GM19467 (cell line): ENCODE measurements around the gene C2CD2.

ENCODE experiments used
- ATAC-seq: cut with Tn5 transposase; IDR thresholded peaks from one replicate; pipeline ENCODE4 v1.9.1; 2021; ENCODE audit warnings: mild to moderate bottlenecking, moderate library complexity; ENCODE audit not compliant: unreplicated experiment

C2CD2 gene

DNA sequence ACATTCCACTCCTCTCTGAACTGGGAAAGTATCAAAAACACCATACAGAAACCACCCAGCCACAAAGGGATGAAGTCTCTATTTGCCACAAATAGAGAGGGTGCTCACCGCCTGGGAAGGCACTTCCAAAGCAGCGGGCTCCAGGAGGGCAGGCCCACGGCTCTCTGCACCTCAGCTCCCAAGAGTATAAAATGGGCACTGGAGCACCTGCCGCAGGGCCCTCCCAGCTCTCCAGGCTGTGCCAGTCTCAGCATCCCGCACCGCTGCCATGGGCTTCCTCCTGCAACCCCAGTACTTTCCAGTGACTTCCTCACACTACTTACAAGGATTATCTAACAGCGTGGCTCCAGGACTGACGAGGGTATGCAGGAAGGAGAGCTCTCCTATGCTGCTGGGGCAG, 14.4 kb downstream of the C2CD2 start:
- ATAC-seq: no peak

GRCh38 chr21:41933313-41934079, 20.3 kb downstream of the C2CD2 start:
- ATAC-seq: no peak

- ATAC-seq: no peak
These were observed 21.1 kb downstream of the C2CD2 start for GRCh38 chr21:41932576-41933312.

DNA sequence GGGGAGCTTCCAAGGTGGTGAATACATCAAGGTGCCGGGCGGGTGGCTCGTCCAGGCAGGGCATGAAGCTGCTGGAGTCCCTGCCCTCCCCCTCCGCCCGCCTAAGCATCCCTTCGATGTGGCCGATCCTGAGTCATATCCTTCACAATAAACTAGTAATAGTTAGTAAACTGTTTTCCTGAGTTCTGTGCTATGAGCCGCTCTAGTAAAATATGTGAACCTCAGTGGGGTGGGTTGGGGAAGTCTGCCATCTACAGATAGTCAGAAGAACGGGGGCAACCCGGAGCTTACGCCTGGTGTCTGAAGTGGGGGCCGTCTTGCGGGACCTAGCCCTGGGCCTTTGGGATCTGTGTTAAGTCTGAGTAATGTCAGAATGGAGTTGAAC, 21.6 kb downstream of the C2CD2 start:
- ATAC-seq: no peak

GRCh38 chr21:41931041-41931451, 22.8 kb downstream of the C2CD2 start:
- no peak for ATAC-seq

DNA sequence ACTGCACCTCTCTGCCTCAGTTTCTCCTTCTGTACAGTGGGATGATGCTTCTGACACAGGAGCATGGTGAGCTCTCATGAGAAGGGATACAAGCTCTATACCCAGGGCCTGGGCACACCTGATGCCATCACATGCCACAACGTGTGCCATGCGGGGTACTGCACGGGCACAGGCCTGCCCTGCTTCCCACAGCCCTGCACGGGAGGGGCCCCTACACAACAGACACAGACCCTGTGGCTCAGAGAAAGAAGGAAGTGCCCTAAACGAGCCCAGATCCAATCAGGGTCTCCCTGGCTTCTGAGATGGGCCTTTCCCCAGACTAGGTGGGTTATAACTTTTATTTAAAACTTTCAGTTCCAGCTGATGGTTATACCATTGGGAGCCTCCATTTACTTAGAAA, 24.6 kb downstream of the C2CD2 start:
- ATAC-seq: no peak

GRCh38 chr21:41928621-41929220, 25.1 kb downstream of the C2CD2 start:
- peak; percentile 41 for ATAC-seq

GRCh38 chr21:41927727-41928409, 25.9 kb downstream of the C2CD2 start:
- no peak for ATAC-seq

- ATAC-seq: no peak
These were observed 27.0 kb downstream of the C2CD2 start for GRCh38 chr21:41926807-41927171.

DNA sequence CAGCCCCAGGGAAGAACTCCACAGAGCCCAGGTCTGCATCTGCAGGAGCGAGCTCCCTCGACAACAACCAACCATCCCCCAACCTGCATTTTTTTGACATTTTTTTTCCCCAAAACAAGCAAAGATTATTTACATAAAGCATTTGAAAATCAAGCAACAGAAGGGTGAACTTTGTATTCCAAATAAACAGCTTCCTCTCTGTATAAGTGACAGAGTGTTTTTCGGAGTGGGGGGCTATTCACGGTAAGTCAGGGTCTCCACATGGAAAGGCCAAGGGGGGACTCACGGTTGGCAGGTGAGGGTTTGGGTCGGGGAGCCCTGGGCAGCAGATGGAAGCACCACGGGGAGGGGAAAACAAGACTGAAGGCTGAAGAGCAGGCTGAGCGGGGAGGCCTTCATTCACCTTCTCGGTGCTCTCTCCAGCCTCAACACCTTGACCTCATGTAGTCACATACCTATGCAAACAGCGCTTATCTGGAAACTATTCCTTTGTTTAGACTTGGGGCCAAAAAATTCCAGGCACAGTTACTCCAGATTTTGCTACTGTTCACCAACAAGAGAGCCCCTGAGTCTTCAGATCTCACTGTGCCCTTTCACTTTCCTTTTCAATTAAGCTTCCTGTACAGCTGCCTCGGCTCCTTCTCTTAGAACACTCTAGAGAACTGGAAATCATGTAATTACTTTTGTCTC, 27.6 kb downstream of the C2CD2 start:
- ATAC-seq: no peak

- ATAC-seq: no peak
These were observed 28.1 kb downstream of the C2CD2 start for GRCh38 chr21:41925767-41926116.

- no peak for ATAC-seq
These were observed 29.5 kb downstream of the C2CD2 start for GRCh38 chr21:41924368-41924754.

- ATAC-seq: no peak
These were observed 30.0 kb downstream of the C2CD2 start for GRCh38 chr21:41923631-41924367.

GRCh38 chr21:41923186-41923585, 30.6 kb downstream of the C2CD2 start:
- ATAC-seq: no peak

DNA sequence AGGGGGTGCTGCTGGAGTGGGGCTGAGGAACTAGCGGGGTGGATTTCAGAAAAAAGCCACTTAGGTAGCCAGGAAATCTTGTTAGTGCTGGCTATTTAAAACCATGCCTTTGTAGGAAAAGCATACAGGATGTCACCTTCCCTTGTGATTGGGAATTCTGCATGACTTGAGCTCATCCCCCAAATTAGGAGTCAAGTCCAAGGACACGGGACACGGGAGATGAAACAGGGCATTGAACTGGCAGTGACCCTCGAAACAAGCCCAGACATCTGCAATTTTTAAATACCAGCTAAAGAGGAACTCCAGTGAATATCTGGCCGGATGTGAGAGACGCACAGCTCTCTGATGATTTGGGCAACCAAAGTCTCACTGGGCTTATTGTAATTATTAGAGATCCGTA, 32.8 kb downstream of the C2CD2 start:
- ATAC-seq: no peak

- no peak for ATAC-seq
These were observed 33.3 kb downstream of the C2CD2 start for GRCh38 chr21:41920476-41920875.

DNA sequence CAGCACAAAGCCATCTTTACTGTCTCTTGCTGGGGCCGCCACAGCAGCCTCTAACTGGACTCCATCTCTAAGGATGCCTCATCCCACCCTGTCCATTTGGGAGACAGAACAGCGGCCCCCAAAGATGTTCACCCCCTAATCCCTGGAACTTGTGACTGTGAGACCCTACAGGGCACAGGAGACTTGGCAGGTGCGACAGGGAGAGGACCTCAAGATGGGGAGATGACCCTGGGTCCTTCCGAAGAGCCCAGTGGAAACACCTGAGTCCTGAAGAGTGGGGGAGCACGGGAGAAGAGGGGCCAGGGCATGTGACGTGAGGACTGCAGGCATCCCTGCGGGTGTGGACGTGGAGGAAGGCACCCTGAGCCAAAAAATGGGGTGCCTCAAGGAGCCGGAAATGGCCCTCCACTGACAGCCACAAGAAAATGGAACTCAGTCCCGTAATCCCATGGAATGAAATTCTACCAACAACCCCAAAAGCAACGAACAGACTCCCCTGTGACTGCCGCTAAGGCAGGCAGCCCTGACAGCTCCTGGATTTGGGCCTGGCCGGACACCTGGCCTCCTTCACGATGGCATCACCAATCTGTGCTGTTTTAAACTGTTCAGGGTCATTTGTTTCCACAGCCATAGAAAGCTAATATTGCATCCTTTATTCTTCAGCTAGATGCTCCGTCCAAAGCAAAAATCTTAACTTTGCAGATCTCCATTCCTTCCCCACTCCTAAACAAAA, 34.0 kb downstream of the C2CD2 start:
- ATAC-seq: no peak

DNA sequence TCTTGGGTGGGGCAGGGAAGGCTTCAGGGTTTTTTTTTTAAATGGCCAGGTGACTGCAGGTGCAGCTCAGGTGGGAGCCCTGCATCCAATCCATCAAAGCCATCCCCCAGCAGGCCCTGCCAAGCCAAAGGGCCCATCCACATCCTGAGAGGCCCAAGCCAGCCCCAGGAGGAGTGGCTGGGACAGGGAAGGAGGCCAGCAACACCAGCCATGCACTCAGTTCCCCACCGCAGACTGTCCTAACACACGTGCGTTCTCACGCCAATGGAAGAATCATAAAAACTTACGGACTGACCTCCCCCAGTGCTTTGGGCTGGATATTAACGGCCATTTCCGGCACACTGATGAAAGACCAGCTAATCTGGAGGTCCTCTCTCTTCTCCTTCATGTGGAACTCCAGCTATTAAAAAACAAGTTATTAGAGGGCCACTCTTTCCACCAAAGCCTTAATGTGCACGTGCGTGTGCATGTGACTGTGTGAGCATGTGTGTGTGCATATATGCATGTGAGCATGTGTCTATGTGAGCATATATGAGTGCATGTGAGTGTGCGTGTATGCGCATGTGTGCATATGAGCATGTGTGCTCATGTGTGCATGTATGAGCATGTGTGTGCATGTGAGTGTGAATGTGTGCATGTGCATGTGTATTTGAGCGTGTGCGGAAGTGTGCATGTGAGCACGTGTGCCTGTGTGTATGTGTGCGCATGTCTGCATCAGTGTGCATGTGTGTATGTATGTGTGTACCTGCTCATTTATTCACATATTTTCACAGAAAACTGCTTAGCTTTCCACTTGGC, 35.1 kb downstream of the C2CD2 start:
- no peak for ATAC-seq

GRCh38 chr21:41917531-41917930, 36.3 kb downstream of the C2CD2 start:
- no peak for ATAC-seq
